PC-3 (cell line): ENCODE measurements around the gene RNF11. TPM values are rescaled to one million over a fixed set of nuclear protein-coding genes. Genes with fewer than 3 reads are reported as not detected.

ENCODE experiments used
- ATAC-seq: fragments of 200-7000 bp; cut with Tn5 transposase; 2 replicates; pipeline ENCODE4 v1.9.1; 2020; ENCODE audit warnings: mild to moderate bottlenecking, moderate library complexity
- BruUV-seq: library from RNA; stranded (reverse); fragments of 400-500 nt; replicated peaks from 2 replicates; lab custom pipeline; 2021; lab: Mats Ljungman, UMichigan
- CTCF ChIA-PET: fragments of 300-600 bp; sonication (Branson Sonifier 250); formaldehyde crosslinking; loops from one replicate; lab custom pipeline; 2022; ENCODE audit warnings: antibody characterized with exemption; lab: Charles Lee
- POLR2A ChIA-PET: fragments of 300-600 bp; sonication (Branson Sonifier 250); formaldehyde crosslinking; loops from one replicate; lab custom pipeline; 2022; ENCODE audit warnings: antibody characterized with exemption; ENCODE audit not compliant: unreplicated experiment; lab: Charles Lee
- DNase-seq: peaks from one replicate; pipeline ENCODE4 v3.0.0-alpha.2; 2015
- H2AFZ ChIP-seq: fragments of 300-600 bp; sonication (generic); 2 replicates; pipeline ENCODE4 v1.6.0; 2016; ENCODE audit warnings: antibody characterized with exemption, low read length
- H3F3A ChIP-seq: fragments of 300-600 bp; sonication (generic); one replicate; pipeline ENCODE4 v1.6.0; 2017; ENCODE audit warnings: antibody characterized with exemption, low read length, control low read depth, mild to moderate bottlenecking; ENCODE audit not compliant: unreplicated experiment
- H3K27ac ChIP-seq: fragments of 300-600 bp; sonication (generic); 2 replicates; pipeline ENCODE4 v1.5.1; 2016; ENCODE audit warnings: mild to moderate bottlenecking, low read length
- H3K27me3 ChIP-seq: fragments of 300-600 bp; sonication (generic); 2 replicates; pipeline ENCODE4 v1.6.1; 2016; ENCODE audit warnings: low read length, mixed read lengths
- H3K36me3 ChIP-seq: fragments of 300-600 bp; sonication (generic); 2 replicates; pipeline ENCODE4 v1.6.1; 2016; ENCODE audit warnings: low read depth, mixed run types, low read length, mixed read lengths
- H3K4me1 ChIP-seq: fragments of 300-600 bp; sonication (generic); 2 replicates; pipeline ENCODE4 v1.5.1; 2016; ENCODE audit warnings: low read length; ENCODE audit not compliant: insufficient read depth
- H3K4me2 ChIP-seq: fragments of 300-600 bp; sonication (generic); 2 replicates; pipeline ENCODE4 v1.6.0; 2016; ENCODE audit warnings: low read length
- H3K4me3 ChIP-seq: fragments of 300-600 bp; sonication (generic); 2 replicates; pipeline ENCODE4 v1.5.1; 2016; ENCODE audit warnings: mild to moderate bottlenecking, low read length, mixed read lengths
- H3K79me2 ChIP-seq: fragments of 300-600 bp; sonication (generic); 2 replicates; pipeline ENCODE4 v1.6.1; 2017; ENCODE audit warnings: low read length, mixed read lengths
- H3K9ac ChIP-seq: fragments of 300-600 bp; sonication (generic); 2 replicates; pipeline ENCODE4 v1.6.0; 2016; ENCODE audit warnings: mild to moderate bottlenecking, low read length
- H3K9me2 ChIP-seq: fragments of 300-600 bp; sonication (generic); replicated peaks from 2 replicates; pipeline ENCODE4 v1.6.1; 2016; ENCODE audit warnings: mixed run types, low read length, mixed read lengths
- H3K9me3 ChIP-seq: fragments of 300-600 bp; sonication (generic); 2 replicates; pipeline ENCODE4 v1.6.1; 2016; ENCODE audit warnings: low read length, mixed read lengths
- H4K20me1 ChIP-seq: fragments of 300-600 bp; sonication (generic); 2 replicates; pipeline ENCODE4 v1.6.1; 2016; ENCODE audit warnings: low read length, mixed read lengths
- CTCF ChIP-seq: fragments of 300-600 bp; sonication (generic); conservative IDR thresholded peaks from 2 replicates; pipeline ENCODE4 v1.5.1; 2017; ENCODE audit warnings: antibody characterized with exemption, low read depth, mild to moderate bottlenecking, low read length
- EZH2 ChIP-seq: fragments of 300-600 bp; sonication (generic); IDR thresholded peaks from one replicate; pipeline ENCODE4 v1.6.1; 2017; ENCODE audit warnings: antibody characterized with exemption, mild to moderate bottlenecking, low read length; ENCODE audit not compliant: unreplicated experiment
- EZH2phosphoT487 ChIP-seq: fragments of 300-600 bp; sonication (generic); IDR thresholded peaks from 2 replicates; pipeline ENCODE4 v1.6.1; 2018; ENCODE audit warnings: mild to moderate bottlenecking, antibody characterized with exemption, low read length, borderline replicate concordance
- intact Hi-C: fragments of 100-400 bp; cut with micrococcal nuclease; formaldehyde crosslinking; loops from 2 replicates; pipeline ENCODE4 v1.9.0; 2023
- total RNA-seq: library from RNA; depleted of rRNA; stranded (reverse); fragments of >200 nt; gene quantifications from 2 replicates; pipeline ENCODE4 v1.2.3, GENCODE V29; 2014

Gene RNF11
- total RNA-seq, 1 experiment from 2014 or later, result 169 TPM

- ChIA-PET CTCF (no interaction called here), POLR2A (no interaction called here)
- H3K4me3 ChIP-seq, result no peak overlapping the region
- H3K9me3 ChIP-seq, result no peaks in the 10 kb centered on the region
- DNase-seq (no peak), ATAC-seq (no peak)
- no peak overlapping the region for H3K9ac ChIP-seq
- no peaks in the 10 kb centered on the region for H4K20me1 ChIP-seq
- no peak for TF ChIP-seq EZH2phosphoT487
- TF ChIP-seq CTCF, result no peak
- no peak for TF ChIP-seq EZH2
- H3K27me3 ChIP-seq, result no peaks in the 10 kb centered on the region
- H3K79me2 ChIP-seq, result no peaks in the 10 kb centered on the region
- H3K9me2 ChIP-seq, result no peaks in the 10 kb centered on the region
- no TSS peak for BruUV-seq
- no peak overlapping the region for H3K4me2 ChIP-seq
- H2AFZ ChIP-seq, result no peak overlapping the region
- H3K36me3 ChIP-seq, result no peaks in the 10 kb centered on the region
- peaks cover 36% of the 10 kb centered on the region for H3K4me1 ChIP-seq
- no peaks in the 10 kb centered on the region for H3F3A ChIP-seq
- H3K27ac ChIP-seq, result no peak overlapping the region
- intact Hi-C loops, result no loop called here
These were observed 75.0 kb downstream of the RNF11 start for GRCh38 chr1:51310871-51311613.

GRCh38 chr1:51311826-51312225 lies 75.8 kb downstream of the RNF11 start:
- ChIA-PET CTCF (no interaction called here), POLR2A (no interaction called here)
- ATAC-seq (no peak), DNase-seq (no peak)
- Histone ChIP-seq H3K27me3 (no peaks in the 10 kb centered on the region), H3K9ac (no peak overlapping the region), H3K27ac (no peak overlapping the region), H3K9me3 (no peaks in the 10 kb centered on the region), H3K79me2 (no peaks in the 10 kb centered on the region), H3K4me3 (no peak overlapping the region), H3F3A (no peaks in the 10 kb centered on the region), H3K4me1 (peaks cover 36% of the 10 kb centered on the region), H3K4me2 (no peak overlapping the region), H2AFZ (no peak overlapping the region), H3K9me2 (no peaks in the 10 kb centered on the region), H3K36me3 (no peaks in the 10 kb centered on the region), H4K20me1 (no peaks in the 10 kb centered on the region)
- no TSS peak for BruUV-seq
- TF ChIP-seq CTCF, result no peak
- TF ChIP-seq EZH2, result no peak
- no peak for TF ChIP-seq EZH2phosphoT487
- intact Hi-C loops, result no loop called here

- TF ChIP-seq EZH2, result no peak
- no peak for TF ChIP-seq EZH2phosphoT487
- no peak for TF ChIP-seq CTCF
- Histone ChIP-seq H3K9ac (no peak overlapping the region), H3K27me3 (no peaks in the 10 kb centered on the region), H3K9me2 (no peaks in the 10 kb centered on the region), H4K20me1 (no peaks in the 10 kb centered on the region), H3K4me2 (no peak overlapping the region), H3K4me3 (no peak overlapping the region), H3F3A (no peaks in the 10 kb centered on the region), H3K27ac (no peak overlapping the region), H3K9me3 (no peaks in the 10 kb centered on the region), H2AFZ (no peak overlapping the region), H3K36me3 (no peaks in the 10 kb centered on the region), H3K79me2 (no peaks in the 10 kb centered on the region), H3K4me1 (peaks cover 36% of the 10 kb centered on the region)
- no peak for ATAC-seq
- no TSS peak for BruUV-seq
- CTCF ChIA-PET, result no interaction called here
- no peak for DNase-seq
- POLR2A ChIA-PET, result no interaction called here
- intact Hi-C loops, result no loop called here
These were observed 76.6 kb downstream of the RNF11 start for GRCh38 chr1:51312718-51313117.
